Stimulated activated CD8-positive, alpha-beta memory T cell treated with anti-CD3 and anti-CD28 coated beads, Interleukin-7, amount 100 ng/mL, for 4 hours (primary cell): ENCODE data around the gene PTGES2.
"Not testable (repeated sequence)": the region's sequence is repeated elsewhere in the genome, so short reads cannot be mapped to it uniquely, and the experiment has no call there.

Experiments
- DNase-seq, 2 donors: peaks; one replicate each; pipeline ENCODE4 v3.0.0-alpha.2; 2020; ENCODE audit warnings: low read depth in 2 of 2

PTGES2 gene

DNA sequence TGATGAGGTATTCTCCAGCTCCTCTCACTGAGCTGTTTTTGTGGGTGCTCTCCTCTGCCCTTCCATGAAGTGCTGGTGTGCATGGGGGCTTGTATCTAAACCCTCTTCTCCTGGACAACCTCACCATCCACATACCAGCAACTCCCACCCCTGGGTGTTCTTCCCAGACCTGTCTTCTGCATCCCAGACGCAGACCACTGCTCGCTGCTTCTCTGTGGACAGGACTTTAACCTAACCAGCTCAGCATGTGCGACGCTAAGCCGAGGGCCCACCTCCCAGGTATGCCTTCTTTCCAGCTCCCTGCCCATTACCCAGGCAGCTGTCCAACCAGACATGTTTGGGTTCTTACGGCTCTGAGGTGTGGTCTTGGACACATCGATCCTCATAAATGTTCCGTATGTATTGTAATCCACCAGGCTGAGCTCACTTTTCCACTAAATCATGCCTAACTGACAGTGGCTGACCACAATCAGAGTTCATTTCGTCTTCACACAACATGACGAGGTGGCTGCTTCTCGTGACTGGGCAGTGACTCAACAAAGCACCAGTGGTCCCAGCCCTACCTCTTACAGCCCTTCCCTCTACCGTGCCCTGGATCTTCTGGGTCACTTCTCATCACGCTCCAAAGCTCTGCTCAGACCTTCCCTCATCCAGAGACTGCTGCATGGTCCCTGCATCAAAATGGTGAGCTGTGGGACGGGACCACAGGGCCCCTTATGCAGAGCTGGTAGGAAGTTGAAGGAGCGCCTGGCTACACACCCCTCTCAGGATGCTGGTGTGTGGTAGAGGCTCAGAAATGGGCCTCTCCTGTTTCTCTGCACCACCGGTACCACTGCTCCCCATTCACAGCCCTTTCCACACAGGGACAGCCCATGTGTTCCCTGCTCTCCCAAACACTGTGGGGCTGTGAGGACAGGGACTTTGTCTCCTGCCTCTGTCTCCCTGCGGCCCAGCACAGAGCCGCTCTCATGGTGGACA, 9.6 kb upstream of the PTGES2 start:
- DNase-seq = no peak

DNA sequence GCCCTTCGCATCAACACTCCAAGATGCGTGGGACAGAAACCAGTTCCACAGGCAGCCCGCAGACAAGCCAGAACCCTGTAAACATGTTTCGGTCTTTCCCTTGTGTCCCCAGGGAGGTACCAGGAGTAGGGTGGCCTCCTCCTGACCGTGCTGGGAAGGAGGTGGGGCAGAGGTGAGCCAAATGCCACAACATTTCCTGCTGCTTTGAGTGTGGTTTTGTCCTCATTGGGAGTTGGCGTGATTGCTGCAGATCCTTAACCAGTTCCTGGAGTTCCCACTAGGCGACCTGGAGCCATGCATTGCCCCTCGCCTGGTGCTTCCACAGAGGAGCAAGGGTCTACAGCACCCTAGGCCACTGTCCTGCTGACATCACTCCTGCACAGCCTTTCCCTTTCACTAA, 8.0 kb upstream of the PTGES2 start:
- not testable (repeated sequence) for DNase-seq

DNA sequence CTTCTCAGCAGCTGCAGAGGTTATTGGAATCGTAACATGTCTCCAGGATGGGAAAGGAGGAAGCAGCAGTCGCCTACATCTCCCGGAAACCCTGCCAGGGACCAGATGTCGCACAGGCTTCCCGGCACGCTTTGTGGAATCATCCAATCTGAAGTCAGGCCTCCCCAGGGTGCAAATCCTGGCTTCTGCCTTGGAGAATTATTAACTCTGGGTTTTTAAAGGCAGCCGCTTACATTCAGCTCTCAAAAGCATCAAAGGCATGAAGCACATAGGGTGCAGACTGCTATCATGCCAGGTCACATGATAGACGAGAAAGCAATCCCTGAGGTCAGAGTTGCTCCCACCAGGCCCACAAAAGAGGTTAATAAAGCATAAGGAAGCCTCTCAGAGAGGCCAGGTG, 4.6 kb upstream of the PTGES2 start:
- not testable (repeated sequence) for DNase-seq

DNA sequence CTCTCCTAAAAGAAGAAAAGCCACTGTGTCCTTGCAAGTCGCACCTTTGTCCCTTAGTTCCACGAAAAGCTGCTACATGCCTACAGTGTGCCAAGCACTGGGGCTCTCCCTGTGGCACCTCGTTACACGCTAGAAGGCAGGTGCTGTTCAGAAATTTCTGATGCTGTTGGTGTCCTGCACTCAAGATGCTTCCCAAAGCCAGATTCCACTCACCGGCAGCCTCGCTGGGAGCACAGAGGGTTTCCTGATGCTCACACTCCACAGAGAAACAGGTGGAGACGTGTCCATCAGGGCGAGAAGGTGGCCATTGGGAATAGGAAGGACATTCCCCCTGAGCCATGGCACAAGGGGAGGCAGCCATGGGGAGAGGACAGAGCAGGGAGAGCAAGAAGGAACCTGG, 3.8 kb upstream of the PTGES2 start:
- DNase-seq = not testable (repeated sequence)

DNA sequence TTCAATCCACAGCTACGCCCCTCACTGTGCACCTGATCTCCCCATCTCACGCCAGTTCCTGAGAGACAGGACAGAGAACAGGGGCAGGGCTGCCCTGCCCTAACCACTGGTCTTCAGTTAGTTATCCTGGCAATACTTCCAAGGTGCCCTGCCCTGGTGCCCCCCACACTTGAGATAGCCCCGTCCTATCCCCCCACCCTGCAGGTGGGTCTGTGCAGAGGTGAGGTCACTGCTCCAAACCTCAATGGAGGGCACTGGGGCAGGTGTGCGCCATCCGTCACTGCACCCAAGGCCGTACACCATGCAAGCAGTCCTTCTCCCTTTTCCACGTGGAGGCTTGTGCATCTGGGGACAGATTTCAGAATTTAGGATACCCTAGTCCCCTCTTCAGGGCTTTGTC, 3.1 kb upstream of the PTGES2 start:
- DNase-seq = not testable (repeated sequence)

DNA sequence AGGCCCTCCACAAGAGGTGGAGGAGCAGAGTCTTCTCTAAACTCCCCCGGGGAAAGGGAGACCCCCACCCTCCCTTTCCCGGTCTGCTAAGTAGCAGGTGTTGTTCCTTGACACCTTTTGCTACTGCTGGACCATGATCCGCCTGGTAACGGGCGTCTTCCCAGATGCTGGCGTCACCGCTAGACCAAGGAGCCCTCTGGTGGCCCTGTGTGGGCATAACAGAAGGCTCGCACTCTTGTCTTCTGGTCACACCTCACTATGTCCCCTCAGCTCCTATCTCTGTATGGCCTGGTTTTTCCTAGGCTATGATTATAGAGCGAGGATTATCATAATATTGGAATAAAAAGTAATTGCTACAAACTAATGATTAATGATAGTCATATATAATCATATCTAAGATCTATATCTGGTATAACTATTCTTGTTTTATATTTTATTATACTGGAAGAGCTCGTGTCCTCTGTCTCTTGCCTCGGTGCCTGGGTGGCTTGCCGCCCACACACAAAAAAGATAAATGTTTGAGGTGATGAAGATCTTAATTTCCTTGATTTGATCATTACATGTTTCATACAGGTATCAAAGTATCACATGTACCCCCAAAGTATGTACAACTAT, 2.6 kb upstream of the PTGES2 start:
- peak; percentile 13 to 34 for DNase-seq

DNA sequence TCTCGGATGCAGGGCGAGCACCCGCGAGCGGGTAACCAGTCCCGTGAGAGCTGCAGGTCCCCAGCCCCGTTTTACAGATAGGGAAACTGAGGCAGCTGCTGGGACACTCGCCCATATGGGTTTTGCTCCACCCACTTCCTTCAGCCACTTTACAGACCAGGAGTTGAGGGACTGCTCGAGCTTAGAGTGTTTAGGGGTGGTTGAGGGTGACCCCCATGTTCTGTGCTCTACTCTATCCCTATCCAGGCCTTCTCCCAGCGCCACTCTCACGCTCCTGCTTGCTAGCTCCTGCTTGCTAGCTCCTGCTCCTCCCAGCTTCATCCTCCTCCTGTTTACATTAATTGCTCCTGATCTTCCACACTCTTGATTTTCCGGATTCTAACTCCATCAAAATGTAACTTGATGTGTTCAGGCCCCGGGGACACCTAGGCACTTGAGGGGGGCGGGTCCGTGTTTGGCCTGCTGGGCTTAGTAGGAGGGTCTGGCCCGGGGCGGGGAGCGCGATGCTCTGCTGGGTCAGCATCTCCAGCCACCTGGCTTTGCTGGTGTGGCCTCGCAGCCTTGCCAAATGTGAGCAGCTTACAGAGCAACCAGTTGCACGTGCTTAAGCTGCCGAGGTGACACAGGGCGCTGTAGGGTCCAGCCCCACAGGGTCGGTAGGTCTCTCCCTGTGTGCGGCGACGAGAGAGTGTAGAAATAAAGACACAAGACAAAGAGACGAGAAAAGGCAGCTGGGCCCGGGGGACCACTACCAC, 1.5 kb upstream of the PTGES2 start:
- DNase-seq = no peak

DNA sequence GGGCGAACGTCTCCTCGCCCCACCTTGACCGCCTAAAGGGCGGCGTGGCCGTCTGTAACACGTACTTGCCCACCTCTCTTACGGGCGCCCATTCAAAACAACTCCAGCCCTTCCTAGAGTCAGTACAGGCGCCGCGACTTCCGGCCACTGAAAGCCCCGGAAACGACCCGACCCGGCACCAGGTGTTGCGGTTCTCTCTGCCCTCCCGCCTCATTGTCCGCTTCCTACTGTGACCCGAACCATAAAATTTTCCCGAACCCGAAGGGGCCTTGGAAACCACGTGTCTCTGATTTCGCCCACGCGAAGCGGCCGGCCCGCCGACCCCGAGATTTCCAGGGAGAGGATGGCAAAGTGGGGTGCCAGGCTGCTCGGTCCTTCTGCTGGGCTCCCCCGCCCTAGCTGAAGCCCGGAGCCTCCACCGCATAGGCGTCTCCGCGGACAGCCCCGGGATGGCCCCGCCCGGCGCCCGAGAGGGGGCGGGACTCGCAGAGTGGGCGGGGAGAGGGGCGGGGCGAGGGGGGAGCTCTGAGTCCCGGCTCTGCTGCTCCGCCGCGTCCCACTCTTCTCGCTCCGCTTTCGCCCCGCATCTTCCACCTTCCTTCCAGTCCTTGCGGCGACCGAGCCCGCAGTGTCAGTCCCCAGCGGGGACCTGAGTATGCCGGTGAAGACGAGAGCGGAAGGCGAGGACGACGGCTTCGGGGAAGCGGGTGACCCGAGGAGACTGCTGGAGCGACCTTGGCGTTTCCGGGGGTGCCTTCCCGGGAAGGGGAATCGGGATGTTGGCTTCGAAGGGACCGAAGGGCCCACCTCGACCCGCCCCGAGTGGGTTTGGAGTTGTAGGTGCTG, 684 bp upstream of the PTGES2 start:
- DNase-seq = peak; percentile 71 to 75

DNA sequence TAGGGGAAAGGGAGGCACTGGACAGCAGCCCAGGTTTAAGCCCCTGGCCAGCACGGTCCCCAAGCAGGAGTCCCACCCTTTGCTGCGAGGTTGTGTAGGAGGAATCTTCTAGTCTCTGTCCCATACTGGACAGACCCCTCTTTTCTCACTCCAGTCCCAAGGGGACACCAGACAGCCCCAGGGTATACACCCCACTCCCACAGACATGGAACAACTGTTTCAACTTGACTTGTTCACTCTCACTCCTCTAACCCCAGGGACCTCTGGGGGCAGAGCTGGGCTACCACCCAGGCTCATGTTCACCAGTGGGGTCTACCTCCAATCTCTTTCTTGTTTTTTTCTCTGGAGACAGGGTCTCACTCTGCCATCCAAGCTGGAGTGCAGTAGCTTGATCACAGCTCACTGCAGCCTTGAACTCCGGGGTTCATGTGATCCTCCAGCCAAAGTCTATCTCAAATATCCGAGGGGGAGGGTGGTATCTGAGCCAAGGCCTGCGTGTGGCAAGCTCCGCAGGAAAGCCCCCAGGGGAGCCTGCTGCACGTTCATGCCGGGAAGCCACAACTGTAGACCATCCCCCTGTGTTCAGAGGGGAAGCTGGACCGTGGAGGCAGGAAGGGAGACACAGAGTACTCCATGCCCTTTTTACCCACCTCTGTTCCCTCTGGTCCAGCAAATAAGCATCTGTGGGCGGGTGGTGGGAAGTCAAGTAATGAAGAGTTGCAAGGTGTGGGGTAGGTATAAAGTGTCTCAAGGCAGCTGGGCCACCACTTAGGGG, 1.8 kb downstream of the PTGES2 start:
- DNase-seq = no peak

DNA sequence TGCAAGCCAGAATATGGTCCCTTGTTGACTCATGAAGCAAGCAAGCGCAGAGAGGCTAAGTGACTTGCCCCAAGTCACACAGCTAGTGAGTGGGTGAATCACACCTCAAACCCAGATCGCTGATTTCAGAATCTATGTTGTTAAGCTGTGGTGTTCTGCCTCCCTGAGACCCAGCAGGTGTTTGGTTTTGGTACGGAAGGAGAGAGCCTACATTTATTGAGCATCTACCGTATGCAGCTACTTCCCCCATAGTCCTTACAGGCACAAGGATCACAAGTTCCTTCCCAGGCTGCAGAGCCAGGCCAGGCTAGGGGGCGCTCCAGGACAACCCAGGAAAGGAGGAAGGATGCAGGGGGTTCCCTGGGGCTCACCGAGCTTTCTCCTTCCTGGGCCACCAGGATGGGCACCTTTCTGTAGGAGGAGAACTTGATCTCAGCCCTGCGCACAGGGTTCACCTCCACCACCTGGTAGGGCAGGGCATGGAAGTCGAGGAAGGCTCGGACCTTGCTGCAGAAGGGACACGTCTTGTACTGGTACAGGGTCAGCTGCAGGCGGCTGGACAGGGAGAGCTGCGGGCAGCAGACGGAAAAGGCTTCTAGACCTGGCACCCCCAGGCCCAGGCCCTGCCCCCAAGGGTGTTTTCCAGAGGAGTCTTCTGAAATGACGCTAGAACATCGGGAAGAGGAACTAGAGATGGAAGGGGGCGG, 2.5 kb downstream of the PTGES2 start:
- DNase-seq = peak in 1 of 2 donors; percentile 21

DNA sequence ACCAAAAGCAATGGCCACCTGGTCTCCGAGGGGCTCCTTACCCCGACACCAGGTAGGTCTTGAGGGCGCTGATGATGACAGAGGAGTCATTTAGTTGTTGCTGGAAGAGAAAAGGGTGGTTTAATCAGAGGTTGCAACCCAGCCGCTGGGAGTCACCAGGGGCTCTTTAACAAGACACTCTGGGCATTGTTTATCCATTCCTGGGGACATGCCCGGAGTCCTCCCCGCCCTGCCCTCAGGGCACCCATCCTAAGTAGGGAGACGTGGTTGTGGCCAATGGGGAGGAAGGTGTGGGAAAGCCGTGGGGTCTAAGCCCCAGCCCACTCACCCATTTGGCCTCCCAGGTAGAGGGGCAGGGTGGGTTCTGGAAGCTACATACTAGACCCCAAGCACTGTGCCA, 3.1 kb downstream of the PTGES2 start:
- no peak for DNase-seq

DNA sequence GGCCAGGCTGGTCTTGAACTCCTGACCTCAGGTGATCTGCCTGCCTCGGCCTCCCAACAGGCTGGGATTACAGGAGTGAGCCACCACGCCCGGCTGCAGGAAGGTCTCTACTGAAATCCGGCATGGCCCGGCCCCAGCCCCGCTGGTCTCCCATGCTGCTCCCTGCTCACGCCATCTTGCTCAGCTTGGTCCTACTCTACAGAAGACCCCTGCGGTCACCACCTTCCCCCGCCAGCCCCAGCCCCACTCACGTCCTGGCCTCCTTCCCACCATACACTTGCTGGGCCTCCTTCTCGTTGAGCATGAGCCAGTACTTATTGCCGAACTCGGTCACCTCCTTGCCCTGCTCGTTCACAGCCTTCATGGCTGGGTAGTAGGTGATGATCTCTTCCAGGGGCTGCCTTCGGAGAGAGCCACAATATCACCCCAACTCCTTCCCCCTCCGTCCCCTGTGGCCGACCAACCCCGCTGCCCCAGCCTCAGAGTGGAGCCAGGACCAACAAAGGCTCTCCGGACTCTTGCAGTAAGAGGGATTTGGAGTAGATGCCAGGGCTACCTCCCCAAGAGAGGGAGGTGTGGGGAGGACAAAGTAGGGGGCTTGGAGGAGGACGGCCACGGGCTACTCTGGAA, 4.0 kb downstream of the PTGES2 start:
- DNase-seq = no peak

DNA sequence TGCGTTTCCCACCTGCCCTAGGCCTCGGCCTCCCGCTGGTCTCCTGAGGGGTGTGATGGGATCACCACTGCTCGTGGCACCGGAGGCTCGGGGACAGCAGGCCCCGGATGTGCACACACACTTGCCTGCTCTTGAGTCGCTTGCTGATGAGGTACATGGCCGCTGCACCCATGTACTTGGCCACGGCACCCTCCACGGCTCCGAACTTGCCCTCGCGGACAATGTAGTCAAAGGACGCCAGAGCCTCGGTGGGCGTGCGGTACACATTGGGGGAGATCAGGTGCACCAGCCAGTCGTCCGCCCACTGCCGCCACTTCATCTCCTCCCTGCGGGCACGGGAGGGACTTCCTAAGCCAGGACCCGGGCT, 4.7 kb downstream of the PTGES2 start:
- no peak for DNase-seq

DNA sequence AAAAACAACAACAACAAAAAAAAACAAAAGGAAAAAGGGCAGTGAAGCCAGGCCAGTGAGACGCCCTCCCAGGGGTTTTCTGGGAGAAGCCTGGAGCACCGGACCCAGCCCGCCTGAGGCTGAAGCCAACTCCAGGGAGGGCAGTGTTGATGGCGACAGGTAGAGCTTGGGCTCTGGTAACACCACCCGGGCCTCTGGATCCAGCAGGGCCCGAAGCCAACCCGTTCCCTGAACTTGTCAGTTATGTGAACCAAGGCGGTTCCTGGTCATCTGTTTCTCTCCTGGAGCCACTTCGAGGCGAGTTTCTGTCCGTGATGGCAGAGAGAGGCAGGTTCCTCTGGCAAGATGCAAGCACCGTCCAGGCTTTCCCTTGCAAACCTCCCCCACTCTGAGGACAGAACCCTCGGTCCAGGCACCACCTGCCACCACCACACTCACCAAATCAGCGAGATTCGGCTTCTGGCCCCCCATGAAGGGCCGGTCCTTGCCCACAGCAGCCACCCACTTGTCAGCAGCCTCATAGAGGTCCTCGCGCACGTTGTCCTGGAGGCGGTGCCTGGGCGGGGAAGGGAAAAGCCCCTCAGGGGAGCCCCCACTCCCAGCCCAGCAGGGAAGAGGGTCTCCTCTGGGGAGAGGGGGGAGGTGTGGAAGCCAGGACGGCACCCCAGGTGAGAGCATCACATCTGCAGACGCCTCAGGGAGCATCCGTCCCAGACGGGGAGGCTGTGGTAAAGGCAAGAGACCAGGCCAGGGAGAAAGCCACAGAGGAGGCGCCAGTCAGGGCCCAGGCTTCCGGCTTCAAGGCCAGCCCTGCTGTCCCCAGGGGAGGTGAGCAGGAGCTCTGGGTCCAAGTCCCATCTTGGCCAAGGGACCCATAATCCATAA, 5.4 kb downstream of the PTGES2 start:
- DNase-seq = no peak

DNA sequence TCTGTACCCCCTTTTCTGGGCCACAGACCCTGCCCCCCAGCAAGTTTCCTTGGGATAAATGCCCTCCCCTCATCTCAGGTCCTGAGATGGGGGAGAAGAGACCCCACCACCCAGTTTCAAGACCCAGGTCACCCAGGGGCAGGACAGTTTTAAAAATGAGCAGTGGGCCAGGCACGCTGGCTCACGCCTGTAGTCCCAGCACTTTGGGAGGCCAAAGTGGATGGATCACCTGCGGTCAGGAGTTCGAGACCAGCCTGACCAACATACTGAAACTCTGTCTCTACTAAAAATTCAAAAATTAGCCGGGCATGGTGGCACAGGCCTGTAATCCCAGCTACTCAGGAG, 6.1 kb downstream of the PTGES2 start:
- DNase-seq = no peak

DNA sequence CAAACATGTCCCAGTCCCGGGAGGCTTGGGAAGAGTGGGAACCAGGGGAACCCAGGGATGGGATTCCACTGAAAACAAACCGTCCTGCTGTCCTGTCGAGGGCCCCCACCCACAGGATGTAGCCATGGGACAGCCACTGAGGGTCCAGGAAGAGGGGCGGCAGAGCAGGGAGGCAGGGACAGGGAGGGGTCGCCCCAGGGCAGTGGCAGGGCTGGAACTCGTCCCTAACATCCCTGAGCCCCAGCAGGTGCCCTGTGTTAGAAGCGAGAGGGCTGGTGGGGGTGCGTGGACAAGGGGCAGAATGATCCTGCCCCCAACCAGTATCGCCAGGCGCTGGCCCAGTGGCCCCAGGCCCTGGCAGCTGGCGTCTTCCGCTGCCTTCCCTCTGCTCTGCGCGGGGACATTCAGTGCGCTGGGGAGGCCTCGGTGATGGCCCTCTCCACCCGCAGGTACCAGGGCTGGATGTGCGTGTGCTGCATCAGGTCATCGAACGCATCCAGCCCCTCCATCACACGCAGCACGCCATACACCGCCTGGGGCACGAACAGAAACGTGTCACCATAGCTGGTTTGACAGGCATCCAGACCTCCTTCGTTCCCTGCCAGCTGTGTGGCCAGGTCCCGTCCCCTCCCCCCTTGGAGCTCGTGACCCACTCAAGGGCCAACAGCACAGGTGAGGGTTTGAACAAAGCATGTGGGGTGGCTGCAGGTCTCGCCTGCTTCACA, 6.6 kb downstream of the PTGES2 start:
- no peak for DNase-seq

DNA sequence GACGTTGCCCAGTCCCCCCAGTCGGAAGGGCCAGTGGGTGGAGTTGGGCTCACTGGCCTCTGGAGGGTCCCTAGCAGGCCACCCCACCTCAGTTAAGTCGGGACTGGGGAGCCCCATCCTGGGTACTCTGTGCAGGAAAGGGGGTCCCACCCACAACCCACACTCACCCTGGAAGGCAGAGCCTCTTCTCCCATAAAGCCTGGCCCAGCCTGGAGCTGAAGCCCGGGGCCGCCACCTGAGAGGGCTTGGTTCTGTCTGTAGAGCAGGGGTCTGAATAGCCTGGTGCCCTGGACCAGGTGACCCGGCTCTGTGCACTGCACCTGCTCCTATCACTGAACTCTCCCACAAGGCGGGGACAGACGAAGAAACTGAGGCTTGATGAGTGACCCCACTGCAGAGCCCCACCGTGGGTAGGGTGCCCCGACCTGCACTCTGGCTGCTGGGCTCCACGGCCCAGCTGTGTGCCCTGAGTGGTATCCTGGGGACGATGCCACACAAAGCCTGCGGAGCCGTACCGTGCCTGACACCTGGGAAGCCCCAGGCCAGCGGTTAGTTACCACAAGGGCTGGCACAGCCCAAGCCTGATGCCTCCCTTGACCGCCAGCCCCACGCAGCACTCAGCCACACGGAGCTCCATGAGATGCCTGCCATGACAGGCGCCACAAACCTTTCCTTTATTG, 7.3 kb downstream of the PTGES2 start:
- DNase-seq = no peak
